A673 (cell line): ENCODE measurements around the gene DVL1. TPM values are rescaled to one million over a fixed set of nuclear protein-coding genes. Genes with fewer than 3 reads are reported as not detected.

Experiments used
- BruUV-seq: library from RNA; stranded (reverse); fragments of 400-500 nt; replicated peaks from 2 replicates; lab custom pipeline; 2021; lab: Mats Ljungman, UMichigan
- CTCF ChIA-PET: fragments of 300-600 bp; sonication (Branson Sonifier 250); formaldehyde crosslinking; loops from one replicate; lab custom pipeline; 2022; ENCODE audit warnings: antibody characterized with exemption; lab: Charles Lee
- POLR2A ChIA-PET: fragments of 300-600 bp; sonication (Branson Sonifier 250); formaldehyde crosslinking; loops from one replicate; lab custom pipeline; 2022; ENCODE audit warnings: antibody characterized with exemption; ENCODE audit not compliant: low non-redundant PET; lab: Charles Lee
- DNase-seq: peaks from one replicate; pipeline ENCODE4 v3.0.0-alpha.2; 2015; ENCODE audit warnings: low spot score
- H3K27ac ChIP-seq: fragments of 200-600 bp; sonication (generic); 2 replicates; pipeline ENCODE4 v1.5.1; 2016; ENCODE audit warnings: mixed run types, low read depth, mild to moderate bottlenecking, mixed read lengths, antibody characterized with exemption, low read length; ENCODE audit not compliant: poor library complexity, severe bottlenecking
- H3K27me3 ChIP-seq: fragments of 200-600 bp; sonication (generic); replicated peaks from 2 replicates; pipeline ENCODE4 v1.6.1; 2017; ENCODE audit warnings: mixed run types, low read depth, mild to moderate bottlenecking, mixed read lengths, antibody characterized with exemption, low read length; ENCODE audit not compliant: insufficient read depth, poor library complexity
- H3K36me3 ChIP-seq: fragments of 200-600 bp; sonication (generic); 2 replicates; pipeline ENCODE4 v1.6.1; 2016; ENCODE audit warnings: mixed run types, mild to moderate bottlenecking, mixed read lengths, antibody characterized with exemption, low read length; ENCODE audit not compliant: insufficient read depth, poor library complexity, severe bottlenecking
- H3K4me1 ChIP-seq: fragments of 200-600 bp; sonication (generic); 2 replicates; pipeline ENCODE4 v1.6.1; 2017; ENCODE audit warnings: mixed run types, mild to moderate bottlenecking, mixed read lengths, antibody characterized with exemption, low read length; ENCODE audit not compliant: insufficient read depth, poor library complexity, severe bottlenecking
- H3K4me3 ChIP-seq: fragments of 200-600 bp; sonication (generic); 2 replicates; pipeline ENCODE4 v1.5.1; 2016; ENCODE audit warnings: low read depth, mixed run types, mild to moderate bottlenecking, mixed read lengths, low read length; ENCODE audit not compliant: poor library complexity, severe bottlenecking
- H3K9me3 ChIP-seq: fragments of 200-600 bp; sonication (generic); 2 replicates; pipeline ENCODE4 v1.6.1; 2016; ENCODE audit warnings: mixed run types, low read depth, mild to moderate bottlenecking, mixed read lengths, antibody characterized with exemption, low read length; ENCODE audit not compliant: poor library complexity, severe bottlenecking
- EZH2 ChIP-seq: fragments of 200-600 bp; sonication (generic); IDR thresholded peaks from 2 replicates; pipeline ENCODE4 v1.6.1; 2017; ENCODE audit warnings: borderline replicate concordance, low read depth, mild to moderate bottlenecking, mixed read lengths, antibody characterized with exemption, low read length; ENCODE audit not compliant: poor library complexity, severe bottlenecking
- intact Hi-C: fragments of 100-400 bp; cut with micrococcal nuclease; formaldehyde crosslinking; loops from one replicate; pipeline ENCODE4 v1.10.0; 2022; ENCODE audit not compliant: unreplicated experiment
- microRNA-seq: library from miRNA; unstranded; fragments of <30 nt; microRNA quantifications from one replicate; pipeline ENCODE4 v1.2.0, GENCODE V29; 2021
- total RNA-seq: library from RNA; stranded (reverse); gene quantifications from 2 replicates; pipeline ENCODE4 v1.2.3, GENCODE V29; 2021
- TF ChIP-seq, protein P1 (sequence below): fragments of 300-800, 200-600 bp; sonication (generic); conservative IDR thresholded peaks from 2 replicates; pipeline ENCODE4 v1.5.1; 2017; ENCODE audit warnings: low read depth, mild to moderate bottlenecking, antibody characterized with exemption, low read length, moderate library complexity, mixed read lengths

Gene DVL1
- total RNA-seq, 1 experiment from 2014 or later, result 48.0 TPM

DNA sequence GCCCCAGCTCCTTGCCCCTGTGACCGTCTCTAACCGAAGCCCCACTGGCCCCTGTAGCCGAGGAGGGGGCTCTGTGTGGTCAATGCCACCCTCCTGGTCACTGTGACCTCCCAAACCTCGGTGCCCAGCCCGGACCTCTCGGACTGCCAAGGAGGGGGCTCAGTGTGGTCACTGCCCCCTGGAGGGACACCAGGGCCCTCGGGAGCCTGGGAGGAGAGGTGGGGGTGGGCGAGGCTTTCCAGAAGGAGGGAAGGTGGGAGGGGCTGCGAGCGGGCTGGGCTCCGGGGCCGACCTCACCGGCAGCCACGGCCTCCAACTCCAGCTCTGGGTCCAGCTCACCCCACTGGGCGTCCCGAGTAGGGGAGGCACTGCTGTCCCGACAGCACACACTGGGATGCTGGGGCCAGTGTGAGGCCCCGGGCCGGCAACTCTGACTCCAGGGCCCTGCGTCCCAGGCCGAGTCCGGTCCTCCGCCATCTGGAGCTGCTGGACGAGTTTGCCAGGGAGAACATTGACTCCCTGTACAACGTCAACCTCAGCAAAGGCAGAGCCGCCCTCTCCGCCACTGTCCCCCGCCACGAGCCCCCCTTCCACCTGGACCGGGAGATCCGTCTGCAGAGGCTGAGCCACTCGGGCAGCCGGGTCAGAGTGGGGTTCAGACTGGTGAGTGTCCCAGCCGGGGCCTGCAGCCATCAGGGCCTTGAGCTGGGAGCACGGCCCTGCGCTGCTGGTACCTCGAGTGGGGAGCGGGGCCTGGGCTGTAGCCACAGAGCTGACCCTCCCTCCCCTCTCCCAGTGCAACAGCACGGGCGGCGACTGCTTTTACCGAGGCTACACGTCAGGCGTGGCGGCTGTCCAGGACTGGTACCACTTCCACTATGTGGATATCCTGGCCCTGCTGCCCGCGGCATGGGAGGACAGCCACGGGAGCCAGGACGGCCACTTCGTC lies 62.6 kb downstream of the DVL1 start:
- Histone ChIP-seq H3K27me3 (no peaks in the 10 kb centered on the region), H3K4me1 (no peaks in the 10 kb centered on the region), H3K4me3 (no peak overlapping the region), H3K36me3 (no peaks in the 10 kb centered on the region), H3K27ac (no peak overlapping the region), H3K9me3 (no peaks in the 10 kb centered on the region)
- intact Hi-C loops, result no loop called here
- TF ChIP-seq, protein P1, sequence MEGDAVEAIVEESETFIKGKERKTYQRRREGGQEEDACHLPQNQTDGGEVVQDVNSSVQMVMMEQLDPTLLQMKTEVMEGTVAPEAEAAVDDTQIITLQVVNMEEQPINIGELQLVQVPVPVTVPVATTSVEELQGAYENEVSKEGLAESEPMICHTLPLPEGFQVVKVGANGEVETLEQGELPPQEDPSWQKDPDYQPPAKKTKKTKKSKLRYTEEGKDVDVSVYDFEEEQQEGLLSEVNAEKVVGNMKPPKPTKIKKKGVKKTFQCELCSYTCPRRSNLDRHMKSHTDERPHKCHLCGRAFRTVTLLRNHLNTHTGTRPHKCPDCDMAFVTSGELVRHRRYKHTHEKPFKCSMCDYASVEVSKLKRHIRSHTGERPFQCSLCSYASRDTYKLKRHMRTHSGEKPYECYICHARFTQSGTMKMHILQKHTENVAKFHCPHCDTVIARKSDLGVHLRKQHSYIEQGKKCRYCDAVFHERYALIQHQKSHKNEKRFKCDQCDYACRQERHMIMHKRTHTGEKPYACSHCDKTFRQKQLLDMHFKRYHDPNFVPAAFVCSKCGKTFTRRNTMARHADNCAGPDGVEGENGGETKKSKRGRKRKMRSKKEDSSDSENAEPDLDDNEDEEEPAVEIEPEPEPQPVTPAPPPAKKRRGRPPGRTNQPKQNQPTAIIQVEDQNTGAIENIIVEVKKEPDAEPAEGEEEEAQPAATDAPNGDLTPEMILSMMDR, result no peak
- no peak for TF ChIP-seq EZH2
- ChIA-PET POLR2A (no interaction called here), CTCF (no interaction called here)
- no TSS peak for BruUV-seq
- DNase-seq, result no peak

DNA sequence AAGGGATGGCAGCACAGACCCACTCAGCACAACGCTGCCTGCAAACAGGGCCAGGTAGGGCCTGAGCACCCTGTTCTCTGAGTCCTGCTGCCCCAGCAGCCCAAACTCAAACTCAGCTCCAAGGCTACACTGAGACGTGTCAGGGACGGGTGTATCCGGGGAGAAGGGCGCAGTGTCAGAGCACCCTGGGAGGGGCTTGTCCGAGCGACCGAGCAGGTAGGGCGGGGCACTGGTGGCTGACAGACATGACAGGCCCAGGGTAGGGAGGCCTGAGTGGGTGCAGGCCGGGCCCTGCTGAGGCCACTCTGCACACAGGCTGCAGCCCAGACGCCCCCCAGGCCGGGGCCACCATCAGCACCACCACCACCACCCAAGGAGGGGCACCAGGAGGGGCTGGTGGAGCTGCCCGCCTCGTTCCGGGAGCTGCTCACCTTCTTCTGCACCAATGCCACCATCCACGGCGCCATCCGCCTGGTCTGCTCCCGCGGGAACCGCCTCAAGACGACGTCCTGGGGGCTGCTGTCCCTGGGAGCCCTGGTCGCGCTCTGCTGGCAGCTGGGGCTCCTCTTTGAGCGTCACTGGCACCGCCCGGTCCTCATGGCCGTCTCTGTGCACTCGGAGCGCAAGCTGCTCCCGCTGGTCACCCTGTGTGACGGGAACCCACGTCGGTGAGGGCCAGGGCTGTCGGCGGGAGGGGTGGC lies 63.5 kb downstream of the DVL1 start:
- ChIA-PET CTCF (no interaction called here), POLR2A (no interaction called here)
- no TSS peak for BruUV-seq
- Histone ChIP-seq H3K36me3 (no peaks in the 10 kb centered on the region), H3K4me3 (no peak overlapping the region), H3K4me1 (no peaks in the 10 kb centered on the region), H3K9me3 (no peaks in the 10 kb centered on the region), H3K27ac (no peak overlapping the region), H3K27me3 (no peaks in the 10 kb centered on the region)
- TF ChIP-seq, protein P1, result no peak
- TF ChIP-seq EZH2, result no peak
- DNase-seq, result no peak
- intact Hi-C loops, result no loop called here

Small RNA genes within 50 kb of the gene (microRNA-seq; reads per million reads assigned to microRNA genes)
- gene MIR6726 (not detected), gene MIR6727 (3.0 reads per million, percentile 6 among the genes with 10 or more reads in this experiment), gene MIR6808 (1.3 reads per million)

Other genes with a start within 250 kb of the DVL1 start
- 26.8 and 28.4 TPM in 2 replicates for gene C1orf159, start 233.3 kb downstream of the DVL1 start, total RNA-seq
- not detected in 2 replicates for gene TTLL10, start 175.5 kb downstream of the DVL1 start, total RNA-seq
- 0.77 and 1.1 TPM in 2 replicates for gene TNFRSF18, start 142.8 kb downstream of the DVL1 start, total RNA-seq
- gene TNFRSF4, start 135.3 kb downstream of the DVL1 start, total RNA-seq, result 0.80 and 1.5 TPM in 2 replicates
- gene SDF4, start 117.4 kb downstream of the DVL1 start, total RNA-seq, result 121 and 133 TPM in 2 replicates
- gene B3GALT6, start 117.2 kb downstream of the DVL1 start, total RNA-seq, result 41.3 and 41.8 TPM in 2 replicates
- 2.9 and 4.4 TPM in 2 replicates for gene C1QTNF12, start 102.7 kb downstream of the DVL1 start, total RNA-seq
- 86.4 and 92.8 TPM in 2 replicates for gene UBE2J2, start 75.6 kb downstream of the DVL1 start, total RNA-seq
- 4.5 and 13.0 TPM in 2 replicates for gene SCNN1D, start 69.0 kb downstream of the DVL1 start, total RNA-seq
- gene ACAP3, start 41.5 kb downstream of the DVL1 start, total RNA-seq, result 67.6 and 71.9 TPM in 2 replicates
- 28.5 and 31.3 TPM in 2 replicates for gene PUSL1, start 40.8 kb downstream of the DVL1 start, total RNA-seq
- 156 and 182 TPM in 2 replicates for gene INTS11, start 24.8 kb downstream of the DVL1 start, total RNA-seq
- gene CPTP, start 24.6 kb downstream of the DVL1 start, total RNA-seq, result 17.0 and 20.8 TPM in 2 replicates
- gene TAS1R3, start 18.1 kb downstream of the DVL1 start, total RNA-seq, result 0.21 and 0.39 TPM in 2 replicates
- 0.55 and 0.73 TPM in 2 replicates for gene MXRA8, start 9.1 kb upstream of the DVL1 start, total RNA-seq
- 172 and 176 TPM in 2 replicates for gene AURKAIP1, start 25.8 kb upstream of the DVL1 start, total RNA-seq
- 206 and 213 TPM in 2 replicates for gene CCNL2, start 49.9 kb upstream of the DVL1 start, total RNA-seq
- 137 and 151 TPM in 2 replicates for gene MRPL20, start 57.9 kb upstream of the DVL1 start, total RNA-seq
- not detected in 2 replicates for gene ANKRD65, start 71.9 kb upstream of the DVL1 start, total RNA-seq
- gene VWA1, start 86.3 kb upstream of the DVL1 start, total RNA-seq, result 0.92 and 2.7 TPM in 2 replicates
- gene ATAD3C, start 100.3 kb upstream of the DVL1 start, total RNA-seq, result 0.22 and 0.39 TPM in 2 replicates
- gene ATAD3B, start 122.3 kb upstream of the DVL1 start, total RNA-seq, result 46.1 and 68.9 TPM in 2 replicates
- 83.1 and 92.7 TPM in 2 replicates for gene ATAD3A, start 162.7 kb upstream of the DVL1 start, total RNA-seq
- 6.8 and 9.1 TPM in 2 replicates for gene TMEM240, start 191.2 kb upstream of the DVL1 start, total RNA-seq
- gene SSU72, start 225.4 kb upstream of the DVL1 start, total RNA-seq, result 182 and 193 TPM in 2 replicates